Neural cell (in vitro differentiated cells): ENCODE data around the gene ADARB2.

Experiments used
- CTCF ChIP-seq: fragments of 450-650 bp; IDR thresholded peaks from 2 replicates; pipeline ENCODE4 v1.5.1; 2014; ENCODE audit warnings: antibody characterized with exemption, mild to moderate bottlenecking, moderate library complexity; ENCODE audit not compliant: poor library complexity, severe bottlenecking
- EZH2 ChIP-seq: fragments of 200-600, 300-800 bp; shearing (Covaris generic), sonication (generic); IDR thresholded peaks from 2 replicates; pipeline ENCODE4 v1.6.1; 2014; ENCODE audit warnings: antibody characterized with exemption, low read length, borderline replicate concordance, mild to moderate bottlenecking; ENCODE audit not compliant: insufficient read depth, poor library complexity, severe bottlenecking
- MXI1 ChIP-seq: fragments of 450-650 bp; conservative IDR thresholded peaks from 2 replicates; pipeline ENCODE4 v1.6.1; 2014; ENCODE audit warnings: antibody characterized with exemption, mild to moderate bottlenecking; ENCODE audit not compliant: poor library complexity, severe bottlenecking
- POLR2AphosphoS5 ChIP-seq: IDR thresholded peaks from 2 replicates; pipeline ENCODE4 v1.6.1; 2012
- RAD21 ChIP-seq: fragments of 450-650 bp; conservative IDR thresholded peaks from 2 replicates; pipeline ENCODE4 v1.6.1; 2014; ENCODE audit warnings: antibody characterized with exemption, mild to moderate bottlenecking, moderate library complexity
- REST ChIP-seq: IDR thresholded peaks from 2 replicates; pipeline ENCODE4 v1.6.1; 2012; ENCODE audit warnings: borderline replicate concordance
- SMC3 ChIP-seq: fragments of 450-650 bp; conservative IDR thresholded peaks from 2 replicates; pipeline ENCODE4 v1.6.1; 2014; ENCODE audit warnings: antibody characterized with exemption, mild to moderate bottlenecking, moderate library complexity; ENCODE audit not compliant: poor library complexity
- TAF1 ChIP-seq: IDR thresholded peaks from 2 replicates; pipeline ENCODE4 v1.6.1; 2012; ENCODE audit warnings: low read depth

DNA sequence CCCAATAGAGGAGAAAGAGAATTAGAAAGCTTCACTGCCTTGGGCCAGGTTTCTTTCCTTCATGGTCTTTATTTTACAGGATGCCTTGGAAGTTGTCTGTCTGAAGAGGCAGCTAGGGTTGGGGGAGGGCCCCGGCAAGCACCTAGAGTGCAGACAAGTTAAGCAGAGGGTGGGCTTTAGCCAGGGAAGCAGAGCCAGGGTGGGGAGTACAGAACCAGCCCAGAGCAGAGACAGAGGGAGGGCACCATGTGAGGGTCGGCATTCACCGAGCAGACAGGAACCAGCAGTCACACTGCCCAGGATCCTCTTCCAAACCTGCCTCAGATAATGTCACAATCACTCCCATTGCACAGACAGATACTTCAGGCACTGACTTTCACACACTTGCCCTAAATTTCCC, 75.9 kb downstream of the ADARB2 start:
- TF ChIP-seq TAF1 (no peak), SMC3 (no peak), POLR2AphosphoS5 (no peak), CTCF (no peak), MXI1 (no peak), RAD21 (no peak), EZH2 (no peak), REST (no peak)
